Glutamatergic neuron (in vitro differentiated cells): ENCODE data around the gene DEPDC1B. TPM values are rescaled to one million over a fixed set of nuclear protein-coding genes. Genes with fewer than 3 reads are reported as not detected.
"Not testable (repeated sequence)": the region's sequence is repeated elsewhere in the genome, so short reads cannot be mapped to it uniquely, and the experiment has no call there.

Experiments used
- DNase-seq: peaks from one replicate; pipeline ENCODE4 v3.0.0; 2022
- H3K27ac Mint-ChIP-seq: one replicate; pipeline ENCODE4 v1.8.0; 2020; ENCODE audit warnings: mild to moderate bottlenecking, mixed read lengths, inconsistent platforms; ENCODE audit not compliant: unreplicated experiment
- H3K27me3 Mint-ChIP-seq: one replicate; pipeline ENCODE4 v1.8.0; 2020; ENCODE audit warnings: mild to moderate bottlenecking, moderate library complexity, mixed read lengths, inconsistent platforms; ENCODE audit not compliant: unreplicated experiment
- H3K36me3 Mint-ChIP-seq: one replicate; pipeline ENCODE4 v1.8.0; 2020; ENCODE audit warnings: mild to moderate bottlenecking, mixed read lengths, inconsistent platforms; ENCODE audit not compliant: unreplicated experiment
- H3K4me1 Mint-ChIP-seq: one replicate; pipeline ENCODE4 v1.8.0; 2020; ENCODE audit warnings: mild to moderate bottlenecking, low read depth, mixed read lengths, inconsistent platforms; ENCODE audit not compliant: unreplicated experiment
- H3K4me3 Mint-ChIP-seq: one replicate; pipeline ENCODE4 v1.8.0; 2020; ENCODE audit warnings: mild to moderate bottlenecking, mixed read lengths, inconsistent platforms; ENCODE audit not compliant: unreplicated experiment
- H3K9me3 Mint-ChIP-seq: one replicate; pipeline ENCODE4 v1.8.0; 2020; ENCODE audit warnings: mild to moderate bottlenecking, moderate library complexity, mixed read lengths, inconsistent platforms; ENCODE audit not compliant: unreplicated experiment
- total RNA-seq: library from RNA; stranded (reverse); fragmentation: NEBNext Ultra II Directional; extraction: Animal tissue kit (Norgen Biotek cat#: 25700); gene quantifications from one replicate; pipeline ENCODE4 v1.2.1, GENCODE V29; 2021; ENCODE audit not compliant: unreplicated experiment
- TF ChIP-seq, protein P1 (sequence below): fragments of 200-600 bp; sonication (generic); IDR thresholded peaks from one replicate; pipeline ENCODE4 v1.5.0; 2021; ENCODE audit not compliant: partially characterized antibody, unreplicated experiment

The DEPDC1B gene
- total RNA-seq, 1 donor from 2014 or later, result 8.2 TPM

DNA sequence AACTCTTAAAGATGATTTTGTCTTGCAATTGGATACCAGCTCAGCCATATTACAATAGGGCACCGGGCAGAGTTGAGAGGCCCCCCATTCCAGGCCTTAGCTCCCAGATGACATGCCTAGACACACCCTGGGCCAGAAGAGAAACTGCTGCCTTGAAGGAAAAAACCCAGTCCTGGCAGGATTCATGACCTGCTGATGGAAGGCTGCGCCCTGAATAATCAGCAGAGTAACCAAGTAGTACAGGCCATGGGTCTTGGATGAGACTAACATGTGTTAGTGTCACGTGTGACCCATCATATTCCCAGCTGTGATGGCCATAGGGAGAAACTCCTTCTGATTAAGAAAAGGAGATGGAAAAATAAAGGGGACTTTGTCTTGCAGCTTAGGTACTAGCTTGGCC is 39.0 kb upstream of the DEPDC1B start:
- Mint-ChIP-seq H3K4me1 (no peaks in the 10 kb centered on the region), H3K36me3 (peaks cover 7% of the 10 kb centered on the region), H3K4me3 (no peak overlapping the region), H3K27me3 (no peaks in the 10 kb centered on the region), H3K27ac (no peak overlapping the region), H3K9me3 (peaks cover 1% of the 10 kb centered on the region)
- DNase-seq, result no peak
- TF ChIP-seq, protein P1, sequence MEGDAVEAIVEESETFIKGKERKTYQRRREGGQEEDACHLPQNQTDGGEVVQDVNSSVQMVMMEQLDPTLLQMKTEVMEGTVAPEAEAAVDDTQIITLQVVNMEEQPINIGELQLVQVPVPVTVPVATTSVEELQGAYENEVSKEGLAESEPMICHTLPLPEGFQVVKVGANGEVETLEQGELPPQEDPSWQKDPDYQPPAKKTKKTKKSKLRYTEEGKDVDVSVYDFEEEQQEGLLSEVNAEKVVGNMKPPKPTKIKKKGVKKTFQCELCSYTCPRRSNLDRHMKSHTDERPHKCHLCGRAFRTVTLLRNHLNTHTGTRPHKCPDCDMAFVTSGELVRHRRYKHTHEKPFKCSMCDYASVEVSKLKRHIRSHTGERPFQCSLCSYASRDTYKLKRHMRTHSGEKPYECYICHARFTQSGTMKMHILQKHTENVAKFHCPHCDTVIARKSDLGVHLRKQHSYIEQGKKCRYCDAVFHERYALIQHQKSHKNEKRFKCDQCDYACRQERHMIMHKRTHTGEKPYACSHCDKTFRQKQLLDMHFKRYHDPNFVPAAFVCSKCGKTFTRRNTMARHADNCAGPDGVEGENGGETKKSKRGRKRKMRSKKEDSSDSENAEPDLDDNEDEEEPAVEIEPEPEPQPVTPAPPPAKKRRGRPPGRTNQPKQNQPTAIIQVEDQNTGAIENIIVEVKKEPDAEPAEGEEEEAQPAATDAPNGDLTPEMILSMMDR, result no peak

GRCh38 chr5:60738461-60738860 is 38.5 kb upstream of the DEPDC1B start:
- TF ChIP-seq, protein P1, result no peak
- Mint-ChIP-seq H3K4me1 (no peaks in the 10 kb centered on the region), H3K36me3 (peaks cover 7% of the 10 kb centered on the region), H3K27me3 (no peaks in the 10 kb centered on the region), H3K4me3 (no peak overlapping the region), H3K27ac (no peak overlapping the region), H3K9me3 (peaks cover 1% of the 10 kb centered on the region)
- no peak for DNase-seq

- H3K4me1 Mint-ChIP-seq, H3K27ac Mint-ChIP-seq, H3K9me3 Mint-ChIP-seq, H3K4me3 Mint-ChIP-seq, DNase-seq, H3K36me3 Mint-ChIP-seq, H3K27me3 Mint-ChIP-seq: not testable (repeated sequence)
Observed at GRCh38 chr5:60730858-60731257, 30.9 kb upstream of the DEPDC1B start.

DNA sequence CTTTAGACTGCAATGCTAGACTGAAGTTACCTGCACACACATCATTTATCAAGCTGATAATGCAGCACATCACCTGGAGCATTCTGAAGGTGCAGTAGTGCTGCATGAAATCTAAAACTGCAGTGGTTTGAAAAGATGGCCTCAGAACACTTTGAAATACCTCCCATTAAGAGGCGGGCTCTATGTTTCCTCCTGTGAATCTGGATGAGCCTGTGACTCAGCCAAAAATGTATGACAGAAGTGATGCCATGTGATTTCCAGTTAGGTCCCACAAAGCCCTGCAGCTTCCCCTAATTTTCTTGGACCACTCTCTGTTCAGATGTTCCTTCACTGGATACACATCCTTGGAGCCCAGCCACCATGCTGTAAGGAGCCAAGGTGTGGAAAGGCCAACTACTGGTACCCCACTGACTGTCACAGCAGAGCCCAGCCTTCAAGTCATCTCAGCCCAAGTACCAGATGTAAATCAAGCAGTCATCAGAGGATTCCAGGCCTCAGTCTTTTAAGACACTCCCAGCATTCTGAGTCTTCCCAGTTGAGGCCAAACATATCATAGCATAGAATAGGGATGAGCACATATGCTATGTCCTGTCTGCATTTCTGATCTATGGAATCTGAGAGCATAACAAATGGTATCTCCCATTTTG is 27.2 kb upstream of the DEPDC1B start:
- H3K4me3 Mint-ChIP-seq, result no peak overlapping the region
- TF ChIP-seq, protein P1, result no peak
- no peaks in the 10 kb centered on the region for H3K36me3 Mint-ChIP-seq
- no peak for DNase-seq
- H3K27me3 Mint-ChIP-seq, result no peaks in the 10 kb centered on the region
- H3K27ac Mint-ChIP-seq, result no peak overlapping the region
- H3K9me3 Mint-ChIP-seq, result no peaks in the 10 kb centered on the region
- H3K4me1 Mint-ChIP-seq, result no peaks in the 10 kb centered on the region

- Mint-ChIP-seq H3K27me3 (no peaks in the 10 kb centered on the region), H3K9me3 (no peaks in the 10 kb centered on the region), H3K4me1 (no peaks in the 10 kb centered on the region), H3K4me3 (no peak overlapping the region), H3K27ac (no peak overlapping the region), H3K36me3 (no peaks in the 10 kb centered on the region)
- DNase-seq, result no peak
- TF ChIP-seq, protein P1, result no peak
Observed at GRCh38 chr5:60724126-60724525, 24.2 kb upstream of the DEPDC1B start.
